Fibroblast of upper back skin (primary cell): ENCODE results near the gene KANTR.
A peak's percentile ranks its signal among the peaks of the same experiment; 100 is the strongest.

ENCODE experiments used
- DNase-seq: peaks from one replicate; pipeline ENCODE4 v3.0.0-alpha.2; 2013

KANTR gene

DNA sequence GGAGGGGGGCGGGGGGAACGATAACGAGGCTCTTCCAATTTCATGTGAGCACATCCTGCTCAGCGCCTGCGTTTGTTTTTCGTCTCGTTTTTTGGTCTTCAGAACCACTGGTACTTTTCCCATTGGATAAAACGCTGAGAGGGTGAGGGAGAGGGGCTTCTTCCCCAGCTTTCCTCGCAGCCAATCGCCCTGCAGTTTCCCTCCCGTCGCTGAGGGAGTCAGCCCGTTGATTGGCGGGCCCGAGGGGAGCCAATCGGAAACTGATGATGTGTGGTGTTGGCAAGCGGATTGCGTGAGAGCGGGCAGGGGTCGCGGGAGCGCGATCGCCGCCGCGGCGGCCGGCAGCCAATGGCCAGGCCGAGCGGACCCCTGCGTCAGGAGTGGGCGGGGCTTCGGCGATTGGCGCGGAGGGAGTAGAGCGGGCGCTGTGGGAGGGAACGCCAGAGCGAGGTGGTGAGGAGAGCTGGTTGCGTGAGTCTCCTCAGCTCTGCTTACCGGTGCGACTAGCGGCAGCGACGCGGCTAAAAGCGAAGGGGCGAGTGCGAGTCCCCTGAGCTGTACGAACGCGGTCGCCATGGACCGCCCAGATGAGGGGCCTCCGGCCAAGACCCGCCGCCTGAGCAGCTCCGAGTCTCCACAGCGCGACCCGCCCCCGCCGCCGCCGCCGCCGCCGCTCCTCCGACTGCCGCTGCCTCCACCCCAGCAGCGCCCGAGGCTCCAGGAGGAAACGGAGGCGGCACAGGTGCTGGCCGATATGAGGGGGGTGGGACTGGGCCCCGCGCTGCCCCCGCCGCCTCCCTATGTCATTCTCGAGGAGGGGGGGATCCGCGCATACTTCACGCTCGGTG is 11.8 kb upstream of the KANTR start, which contains the start of gene TSPYL2:
Gene TSPYL2 (plus strand): TSS at position 443 of the 848 bp plus-strand sequence. CDS start 132 bp downstream, at position 575.
- peak; percentile 98 for DNase-seq

DNA sequence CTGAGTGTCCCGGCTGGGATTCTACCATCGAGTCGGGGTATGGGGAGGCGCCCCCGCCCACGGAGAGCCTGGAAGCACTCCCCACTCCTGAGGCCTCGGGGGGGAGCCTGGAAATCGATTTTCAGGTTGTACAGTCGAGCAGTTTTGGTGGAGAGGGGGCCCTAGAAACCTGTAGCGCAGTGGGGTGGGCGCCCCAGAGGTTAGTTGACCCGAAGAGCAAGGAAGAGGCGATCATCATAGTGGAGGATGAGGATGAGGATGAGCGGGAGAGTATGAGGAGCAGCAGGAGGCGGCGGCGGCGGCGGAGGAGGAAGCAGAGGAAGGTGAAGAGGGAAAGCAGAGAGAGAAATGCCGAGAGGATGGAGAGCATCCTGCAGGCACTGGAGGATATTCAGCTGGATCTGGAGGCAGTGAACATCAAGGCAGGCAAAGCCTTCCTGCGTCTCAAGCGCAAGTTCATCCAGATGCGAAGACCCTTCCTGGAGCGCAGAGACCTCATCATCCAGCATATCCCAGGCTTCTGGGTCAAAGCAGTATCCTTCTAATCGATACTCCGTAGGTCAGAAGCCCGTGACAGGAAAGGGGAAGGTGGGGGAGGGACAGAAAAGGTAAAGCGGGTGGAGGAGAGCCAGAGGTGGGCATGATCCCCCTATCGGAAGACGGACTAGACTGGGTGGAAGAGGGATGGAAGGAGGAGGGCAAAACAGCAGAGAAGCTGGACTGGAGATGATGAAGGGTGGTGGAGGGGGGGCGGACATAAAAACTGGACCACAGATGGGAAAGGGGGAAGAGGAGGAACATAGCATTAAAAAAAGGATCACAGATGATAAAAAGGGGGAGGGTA is 10.9 kb upstream of the KANTR start:
- no peak for DNase-seq

DNA sequence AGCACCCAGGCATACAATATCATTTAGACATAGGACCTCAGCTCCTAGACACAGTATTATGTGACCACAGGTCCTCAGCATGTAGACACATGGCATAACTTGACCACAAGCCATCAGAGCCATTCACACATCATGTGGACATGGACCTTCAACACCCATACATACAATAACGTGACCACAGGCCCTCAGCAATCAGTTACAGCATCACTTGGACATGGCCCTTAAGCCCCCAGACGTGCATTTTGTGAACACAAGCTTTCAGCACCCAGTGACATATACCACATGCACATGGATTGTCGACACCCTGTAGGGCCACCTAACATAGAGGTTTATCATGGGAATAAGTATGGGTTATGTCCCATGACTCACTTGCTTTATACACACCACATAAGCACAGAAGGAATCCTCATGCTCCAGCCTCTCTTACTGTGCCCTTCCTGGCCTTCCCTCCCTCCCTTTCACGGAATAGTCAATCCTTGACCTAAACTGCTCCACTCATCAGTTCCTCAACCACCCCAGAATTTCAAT is 9.8 kb upstream of the KANTR start:
- no peak for DNase-seq

DNA sequence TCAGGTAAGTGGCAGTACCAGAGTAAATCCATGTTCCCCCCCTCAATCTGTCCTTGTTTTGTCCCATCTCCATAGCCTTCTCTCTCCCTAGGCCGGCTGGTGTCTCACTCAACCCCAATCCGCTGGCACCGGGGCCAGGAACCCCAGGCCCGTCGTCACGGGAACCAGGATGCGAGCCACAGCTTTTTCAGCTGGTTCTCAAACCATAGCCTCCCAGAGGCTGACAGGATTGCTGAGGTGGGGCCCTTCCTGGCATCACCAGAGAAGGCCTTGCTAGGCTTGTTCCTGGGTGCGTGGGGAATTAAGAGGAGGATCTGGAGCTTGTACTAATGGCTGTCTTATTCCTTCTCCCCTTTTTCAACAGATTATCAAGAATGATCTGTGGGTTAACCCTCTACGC is 9.1 kb upstream of the KANTR start:
- no peak for DNase-seq

DNA sequence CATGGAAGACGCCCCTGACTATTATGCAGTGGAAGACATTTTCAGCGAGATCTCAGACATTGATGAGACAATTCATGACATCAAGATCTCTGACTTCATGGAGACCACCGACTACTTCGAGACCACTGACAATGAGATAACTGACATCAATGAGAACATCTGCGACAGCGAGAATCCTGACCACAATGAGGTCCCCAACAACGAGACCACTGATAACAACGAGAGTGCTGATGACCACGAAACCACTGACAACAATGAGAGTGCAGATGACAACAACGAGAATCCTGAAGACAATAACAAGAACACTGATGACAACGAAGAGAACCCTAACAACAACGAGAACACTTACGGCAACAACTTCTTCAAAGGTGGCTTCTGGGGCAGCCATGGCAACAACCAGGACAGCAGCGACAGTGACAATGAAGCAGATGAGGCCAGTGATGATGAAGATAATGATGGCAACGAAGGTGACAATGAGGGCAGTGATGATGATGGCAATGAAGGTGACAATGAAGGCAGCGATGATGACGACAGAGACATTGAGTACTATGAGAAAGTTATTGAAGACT is 8.2 kb upstream of the KANTR start:
- DNase-seq = no peak

DNA sequence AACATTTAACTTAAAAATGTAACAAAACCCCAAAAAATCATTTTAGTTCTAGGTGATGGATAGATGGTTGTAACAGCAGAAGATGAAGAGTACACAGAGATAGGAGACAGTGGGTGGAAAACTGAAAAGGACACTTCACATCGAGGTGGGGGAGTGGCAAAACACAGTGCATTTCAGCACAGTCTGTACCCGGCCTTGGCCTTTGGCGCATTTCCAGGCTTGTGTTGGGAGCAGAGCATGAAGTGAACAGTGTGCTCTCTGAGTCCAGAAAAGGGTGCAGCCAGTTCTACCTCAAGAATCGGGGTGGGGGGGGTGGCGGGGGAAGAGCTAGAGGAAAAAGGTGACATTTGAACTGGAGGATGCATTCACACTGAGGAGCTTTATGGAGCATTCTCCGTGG is 7.5 kb upstream of the KANTR start:
- DNase-seq = no peak

DNA sequence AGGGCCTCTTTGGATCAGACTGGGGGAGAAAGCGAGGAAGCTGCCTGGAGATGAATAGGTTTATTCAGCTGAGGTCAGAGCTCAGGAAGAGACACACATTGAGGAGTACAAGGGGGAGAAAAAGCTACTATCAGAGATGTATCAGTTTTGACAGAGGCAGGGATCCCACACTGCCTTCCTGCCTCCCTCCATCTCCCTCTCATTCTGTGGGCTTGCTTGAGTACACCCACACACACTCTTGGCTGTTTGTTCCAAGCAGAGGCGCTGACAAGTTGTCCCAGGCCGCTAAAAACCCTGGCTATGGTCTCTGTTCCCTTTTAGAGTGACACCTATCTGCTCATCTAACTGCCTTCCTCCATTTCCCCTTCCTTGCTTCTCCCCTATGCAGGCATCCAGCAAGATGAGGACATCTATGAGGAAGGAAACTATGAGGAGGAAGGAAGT is 6.5 kb upstream of the KANTR start:
- no peak for DNase-seq

DNA sequence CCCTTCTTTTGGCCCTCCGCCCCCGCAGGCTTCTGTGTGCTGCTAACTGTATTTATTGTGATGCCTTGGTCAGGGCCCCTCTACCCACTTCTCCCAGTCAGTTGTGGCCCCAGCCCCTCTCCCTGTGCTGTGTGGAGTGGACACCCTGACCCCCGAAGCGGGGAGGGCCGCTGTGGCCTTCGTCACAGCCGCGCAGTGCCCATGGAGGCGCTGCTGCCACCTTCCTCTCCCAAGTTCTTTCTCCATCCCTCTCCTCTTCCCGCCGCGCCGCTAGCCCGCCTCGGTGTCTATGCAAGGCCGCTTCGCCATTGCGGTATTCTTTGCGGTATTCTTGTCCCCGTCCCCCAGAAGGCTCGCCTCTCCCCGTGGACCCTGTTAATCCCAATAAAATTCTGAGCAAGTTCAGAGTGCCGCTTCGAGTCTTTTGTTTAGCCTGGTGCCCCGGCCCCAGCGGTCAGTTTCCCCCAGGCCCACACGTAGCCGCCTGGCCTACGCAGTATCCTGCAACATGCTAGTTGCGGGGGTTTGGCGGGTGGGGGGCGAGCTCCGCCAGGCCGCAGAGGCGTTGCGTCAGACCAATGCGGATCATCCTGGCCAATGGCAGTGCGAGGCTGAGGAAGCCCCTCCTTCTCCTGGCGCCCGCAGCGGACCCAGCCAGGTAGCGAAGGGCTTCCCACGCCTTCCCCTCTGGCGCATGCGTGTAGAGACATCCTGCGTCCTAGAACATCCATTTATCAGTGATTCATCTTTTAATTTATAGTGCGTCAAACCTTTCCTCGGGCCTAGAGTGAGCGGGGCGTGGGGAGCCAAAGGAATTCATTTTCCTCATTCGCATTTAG is 5.6 kb upstream of the KANTR start:
- peak; percentile 84 for DNase-seq

DNA sequence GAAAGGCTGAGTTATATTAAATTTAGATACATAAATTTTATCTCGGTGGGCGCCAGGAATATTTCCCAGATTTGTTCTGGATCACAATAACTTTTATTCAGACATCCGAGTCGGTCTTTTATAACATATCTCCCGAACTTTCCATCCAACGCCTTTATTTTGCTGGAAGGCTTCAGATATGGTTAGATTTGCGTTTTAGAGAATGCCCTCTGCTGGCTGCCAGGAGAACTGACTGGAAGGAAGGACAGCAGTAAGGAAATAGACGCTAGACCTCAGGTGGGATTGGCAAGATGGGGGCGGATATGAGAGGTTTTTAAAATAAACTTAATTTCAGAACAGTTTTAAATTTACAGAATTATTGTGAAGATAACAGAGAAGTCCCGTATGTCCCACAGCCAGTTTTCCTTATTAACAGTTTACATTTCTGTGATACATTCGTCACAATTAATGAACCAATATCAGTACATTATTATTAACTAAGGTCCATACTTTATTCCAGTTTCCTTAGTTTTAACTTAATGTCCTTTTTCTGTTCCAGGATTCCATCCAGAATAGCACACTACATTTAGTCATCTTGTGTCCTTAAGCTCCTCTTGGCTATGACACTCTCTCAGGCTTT is 4.6 kb upstream of the KANTR start:
- DNase-seq = peak; percentile 60

DNA sequence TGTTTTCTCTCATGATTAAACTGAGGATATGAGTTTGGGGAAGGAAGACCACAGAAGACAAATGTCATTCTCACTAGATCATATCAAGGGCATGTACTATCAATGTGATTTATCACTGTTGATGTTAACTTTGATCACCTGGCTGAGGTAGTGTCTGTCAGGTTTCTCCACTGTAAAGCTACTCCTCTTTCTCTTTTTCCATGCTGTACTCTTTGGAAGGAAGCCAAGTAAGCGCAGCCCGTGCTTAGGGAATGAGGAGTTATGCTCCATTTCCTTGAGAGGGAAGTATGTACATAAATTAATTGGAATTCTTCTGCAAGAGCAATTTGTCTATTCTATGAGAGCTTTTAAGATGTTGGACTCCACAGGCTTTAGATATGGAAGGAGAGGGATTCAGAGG is 4.0 kb upstream of the KANTR start:
- no peak for DNase-seq

DNA sequence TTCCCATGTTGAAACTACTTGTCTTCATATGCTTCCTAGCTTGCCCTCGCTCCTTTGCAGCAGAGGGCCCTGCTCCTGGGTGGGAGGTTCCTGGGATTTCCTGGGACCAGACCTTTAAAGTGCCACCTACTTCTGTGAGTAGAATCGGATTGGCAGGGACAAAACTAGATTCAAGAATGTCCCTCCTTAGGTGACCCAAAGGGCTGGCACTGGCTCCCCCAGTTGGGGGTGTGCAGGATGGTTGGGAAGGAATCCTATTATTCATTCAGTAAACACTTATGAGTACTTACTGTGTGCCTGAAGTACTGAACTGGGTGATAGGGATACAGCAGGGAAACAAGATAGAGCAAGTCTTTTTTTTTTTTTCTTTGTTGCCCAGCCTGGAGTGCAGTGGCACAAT is 2.6 kb upstream of the KANTR start:
- no peak for DNase-seq

DNA sequence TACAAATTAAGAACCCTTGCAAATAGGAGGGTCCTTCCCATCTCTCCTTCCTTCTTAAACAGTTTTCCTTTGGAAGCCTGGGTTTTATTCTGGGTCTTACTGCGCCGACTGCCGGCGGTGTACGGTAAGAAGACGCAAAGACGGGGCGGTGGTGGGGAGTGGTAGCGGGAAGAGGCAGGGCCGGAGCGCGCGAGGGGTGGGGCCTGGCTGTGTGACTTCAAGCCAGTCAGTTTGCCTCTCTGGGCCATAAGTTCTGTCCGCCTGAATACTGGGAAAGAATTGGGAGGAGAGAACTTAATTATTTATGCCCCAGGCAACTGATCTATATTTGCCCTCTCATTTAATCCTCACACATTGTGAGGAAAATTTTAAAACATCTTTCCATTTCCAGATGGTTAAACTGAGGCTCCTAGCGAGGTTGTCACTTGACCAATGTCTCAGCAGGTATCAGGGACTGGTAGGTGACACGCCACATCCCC is 726 bp upstream of the KANTR start:
- DNase-seq = peak; percentile 75

DNA sequence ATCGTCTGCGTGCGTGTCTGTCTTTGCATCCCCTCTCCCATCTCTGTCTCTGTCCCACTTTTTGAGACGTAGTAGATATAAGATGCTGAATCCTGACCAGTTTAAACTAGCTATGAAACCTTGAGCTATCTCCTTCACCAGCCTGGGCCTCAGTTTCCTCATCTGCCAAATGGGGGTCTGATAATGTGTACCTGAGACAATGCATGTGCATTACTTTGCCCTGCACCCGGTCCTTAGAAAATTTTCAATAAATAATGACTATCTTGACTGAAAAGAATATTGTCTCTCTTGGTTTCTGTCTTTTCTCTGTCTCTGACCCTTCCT is 602 bp downstream of the KANTR start:
- DNase-seq = no peak

DNA sequence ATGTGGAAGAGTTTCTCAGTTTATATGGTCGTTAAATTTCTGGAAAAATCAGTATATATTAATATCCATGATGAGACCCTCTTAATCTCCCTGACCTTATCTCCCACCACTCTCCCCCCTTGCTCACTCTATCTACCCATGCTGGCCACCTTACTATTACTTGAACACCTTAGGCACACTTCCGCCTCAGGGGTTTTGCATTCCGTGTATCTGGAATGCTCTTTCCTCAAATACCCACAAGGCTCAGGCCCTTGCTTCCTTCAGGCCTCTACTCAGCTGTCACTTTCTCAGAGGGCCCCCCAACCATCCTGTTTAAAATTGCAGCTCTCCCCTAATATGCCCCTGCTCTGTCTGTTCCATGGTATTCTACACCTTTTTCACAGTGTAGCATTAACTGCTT is 1.9 kb downstream of the KANTR start:
- DNase-seq = no peak

DNA sequence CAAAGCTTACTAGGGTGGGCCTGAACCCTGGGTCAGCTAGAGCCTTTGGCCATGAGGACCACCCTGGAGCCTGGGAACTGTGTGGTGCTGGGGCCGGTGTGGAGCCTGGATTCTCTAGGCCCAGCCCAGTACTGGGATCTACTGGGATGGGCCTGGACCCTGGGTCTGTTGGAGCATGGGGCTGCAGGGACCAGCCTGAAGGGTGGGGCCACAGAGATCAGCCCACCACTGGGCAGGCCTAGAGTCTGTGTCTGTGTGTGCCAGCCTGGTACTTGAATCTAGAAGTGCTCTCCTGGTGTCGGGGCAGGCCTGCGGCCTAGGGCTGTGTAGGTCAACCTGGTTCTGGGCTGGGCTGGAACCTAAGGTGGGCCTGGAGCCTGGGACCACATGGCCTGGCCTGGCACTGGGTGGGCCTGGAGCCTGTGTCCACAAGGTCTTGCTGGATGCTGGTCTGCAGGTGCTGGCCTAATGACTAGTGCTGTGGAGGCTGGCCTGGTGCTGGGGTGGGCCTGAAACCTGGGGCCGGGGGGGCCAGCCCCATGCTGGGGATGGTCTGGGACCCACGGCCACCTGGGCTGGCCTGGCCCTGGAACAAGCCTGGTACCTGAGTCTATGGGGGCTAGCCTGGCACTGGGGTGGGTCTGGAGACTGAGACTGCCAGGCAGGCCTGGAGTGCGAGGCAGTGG is 21.1 kb downstream of the KANTR start:
- DNase-seq = no peak

DNA sequence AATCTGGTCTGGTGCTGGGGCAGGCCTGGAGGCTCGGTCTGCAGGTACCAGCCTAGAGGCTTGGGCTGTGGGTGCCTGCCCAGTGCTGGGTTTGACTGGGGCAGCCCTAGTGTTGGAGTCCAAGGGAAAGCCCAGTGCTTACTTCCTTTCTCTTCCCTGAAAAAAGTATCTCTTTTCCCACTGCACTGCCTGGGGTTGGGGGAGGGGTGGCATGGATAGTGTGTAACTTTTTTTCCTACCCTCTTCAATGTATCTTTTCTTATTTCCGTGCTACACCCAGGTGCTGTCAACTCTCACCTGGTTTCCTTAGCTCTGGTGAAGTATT is 21.6 kb downstream of the KANTR start:
- DNase-seq = no peak

DNA sequence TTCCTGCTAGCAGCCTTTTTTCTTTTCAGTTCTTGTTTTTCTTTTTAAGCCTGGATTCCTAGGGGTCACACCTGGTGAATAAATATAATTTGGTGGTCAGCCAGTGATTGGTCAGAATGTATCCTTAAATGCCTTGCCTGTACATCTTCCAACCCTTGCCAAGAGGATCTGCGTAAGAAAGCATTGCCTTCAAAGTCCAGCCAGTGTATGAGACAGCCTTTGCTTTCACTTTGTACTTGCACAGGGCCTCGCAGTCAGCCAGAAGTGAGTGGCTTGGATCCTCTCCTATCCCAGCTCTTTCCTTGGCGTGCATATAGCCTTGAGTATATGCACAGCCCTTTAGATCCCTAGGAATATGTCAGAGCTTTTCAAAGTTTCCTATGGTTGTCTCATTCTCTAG is 22.2 kb downstream of the KANTR start:
- DNase-seq = peak; percentile 74

DNA sequence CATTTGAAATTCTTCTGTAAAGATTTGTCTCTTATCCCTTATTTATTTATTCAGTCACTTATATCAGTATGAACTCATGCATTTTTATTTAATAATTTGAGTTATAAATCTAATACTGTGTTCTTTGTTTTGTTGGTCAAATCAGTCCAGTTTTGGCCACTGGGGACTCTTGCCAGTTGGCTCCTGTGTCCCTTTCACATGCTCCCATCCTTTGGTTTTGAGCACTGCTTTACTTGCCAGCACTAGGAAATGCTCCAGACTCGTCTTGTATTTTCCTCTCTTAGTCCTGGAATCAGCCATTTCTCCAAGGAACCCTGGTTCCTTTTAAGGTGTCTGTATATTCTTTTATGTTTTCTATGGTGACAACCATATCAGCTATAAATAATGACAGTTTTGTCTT is 28.1 kb downstream of the KANTR start:
- no peak for DNase-seq

DNA sequence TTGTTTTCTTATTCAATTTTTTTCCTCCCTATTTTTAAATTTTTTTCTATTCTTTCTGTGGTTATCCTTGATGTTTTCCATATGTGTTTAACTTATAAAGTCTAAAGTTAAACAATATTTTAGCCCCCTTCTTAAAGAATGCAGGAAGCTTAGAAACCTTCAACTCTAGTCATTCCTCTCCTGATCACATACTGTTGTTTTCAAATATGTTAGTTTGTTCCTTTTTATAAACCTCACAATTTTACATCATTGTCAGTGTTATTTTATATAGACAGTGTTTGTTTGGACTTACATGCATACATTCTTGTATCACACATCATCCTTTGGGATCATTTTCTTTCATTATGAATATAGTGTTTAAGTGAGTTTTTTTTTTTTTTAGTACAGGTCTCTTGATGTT is 31.6 kb downstream of the KANTR start:
- DNase-seq = no peak

DNA sequence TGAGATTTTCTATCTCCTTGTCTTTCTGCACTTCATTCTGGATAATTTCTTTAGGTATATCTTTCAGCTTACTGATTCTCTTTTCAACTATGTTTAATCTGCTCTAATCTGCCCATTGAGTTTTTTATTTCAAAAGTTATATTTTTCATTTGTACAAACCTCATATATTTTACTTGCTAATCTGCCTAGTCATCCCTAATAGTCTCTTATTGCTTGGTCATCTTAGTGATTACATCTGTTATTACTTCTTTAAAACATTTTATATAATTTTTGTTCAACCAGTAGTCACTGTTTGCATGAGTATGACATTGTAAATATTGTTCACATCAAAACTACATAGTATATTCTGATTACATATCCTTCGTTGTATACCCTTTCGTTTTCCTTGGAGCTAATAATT is 32.4 kb downstream of the KANTR start:
- DNase-seq = no peak

DNA sequence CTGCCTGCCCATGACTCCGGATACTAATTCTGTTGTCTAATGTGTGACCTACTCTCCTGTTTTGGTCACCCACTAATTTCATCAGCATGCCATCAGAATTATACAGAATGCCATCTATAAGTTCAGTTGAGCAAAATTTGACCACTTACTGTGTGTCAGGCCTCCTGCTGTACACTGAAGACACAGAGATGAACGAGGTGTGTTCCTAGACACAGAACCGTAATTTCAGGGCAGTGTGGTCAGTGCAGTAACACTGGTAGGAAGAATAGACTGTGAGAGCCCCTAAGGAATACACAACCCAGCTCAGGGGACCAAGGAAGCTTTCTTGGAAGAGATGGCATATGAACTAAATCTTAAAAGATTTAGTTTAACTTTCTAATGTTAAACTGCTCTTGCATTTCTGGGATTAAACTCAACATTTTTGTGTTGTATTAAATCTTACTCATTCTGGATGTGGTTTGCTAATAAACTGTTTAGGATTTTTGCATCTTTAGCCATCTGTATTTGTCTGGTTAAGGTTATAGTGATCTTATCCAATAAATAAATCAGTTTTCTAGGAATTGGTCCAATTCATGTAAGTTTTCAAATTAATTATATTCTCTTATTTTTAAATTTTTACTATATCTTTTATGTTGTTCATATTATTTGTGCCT is 34.3 kb downstream of the KANTR start:
- DNase-seq = peak; percentile 28
